ENCODE data around the gene LRP2. TPM values are rescaled to one million over a fixed set of nuclear protein-coding genes. Genes with fewer than 3 reads are reported as not detected.

Gene LRP2
- total RNA-seq, 2 donors from 2014 or later, result 0.05 TPM; not detected in 1

- intact Hi-C loops (cut with DNase I), result no loop called here
- Histone ChIP-seq H3K9me3 (no peaks in the 10 kb centered on the region), H3K4me3 (no peak overlapping the region), H3K9ac (ENCODE audit: low read depth in 2 of 2, low read length in 2 of 2) (no peak overlapping the region), H3K36me3 (no peaks in the 10 kb centered on the region), H3K27ac (no peak overlapping the region), H3K27me3 (no peaks in the 10 kb centered on the region), H3K4me1 (no peaks in the 10 kb centered on the region)
- no peak for TF ChIP-seq CTCF (IDR thresholded peaks at IDR 0.05)
- DNase-seq, result no peak
Measured at GRCh38 chr2:169210917-169211316, 151.4 kb downstream of the LRP2 start.

GRCh38 chr2:169208026-169208425, 154.3 kb downstream of the LRP2 start:
- no peak for TF ChIP-seq CTCF (IDR thresholded peaks at IDR 0.05)
- H3K4me3 ChIP-seq, result no peak overlapping the region
- no peak for DNase-seq
- intact Hi-C loops (cut with DNase I), result no loop called here
- no peaks in the 10 kb centered on the region for H3K4me1 ChIP-seq
- H3K27me3 ChIP-seq, result no peaks in the 10 kb centered on the region
- H3K36me3 ChIP-seq, result no peaks in the 10 kb centered on the region
- no peak overlapping the region for H3K27ac ChIP-seq
- H3K9me3 ChIP-seq, result no peaks in the 10 kb centered on the region
- no peak overlapping the region for H3K9ac ChIP-seq (ENCODE audit: low read depth in 2 of 2, low read length in 2 of 2)

- no peaks in the 10 kb centered on the region for H3K4me1 ChIP-seq
- intact Hi-C loops (cut with DNase I), result no loop called here
- TF ChIP-seq CTCF (IDR thresholded peaks at IDR 0.05), result no peak
- no peak for DNase-seq
- H3K4me3 ChIP-seq, result no peak overlapping the region
- H3K27ac ChIP-seq, result no peak overlapping the region
- no peaks in the 10 kb centered on the region for H3K9me3 ChIP-seq
- H3K36me3 ChIP-seq, result no peaks in the 10 kb centered on the region
- H3K9ac ChIP-seq (ENCODE audit: low read depth in 2 of 2, low read length in 2 of 2), result no peak overlapping the region
- no peaks in the 10 kb centered on the region for H3K27me3 ChIP-seq
Measured at GRCh38 chr2:169205176-169205575, 157.2 kb downstream of the LRP2 start.

- Histone ChIP-seq H3K4me3 (no peak overlapping the region), H3K4me1 (no peaks in the 10 kb centered on the region), H3K36me3 (no peaks in the 10 kb centered on the region), H3K27ac (no peak overlapping the region), H3K9ac (ENCODE audit: low read depth in 2 of 2, low read length in 2 of 2) (no peak overlapping the region), H3K27me3 (no peaks in the 10 kb centered on the region), H3K9me3 (no peaks in the 10 kb centered on the region)
- intact Hi-C loops (cut with DNase I), result no loop called here
- DNase-seq, result no peak
- TF ChIP-seq CTCF (IDR thresholded peaks at IDR 0.05), result no peak
Measured at GRCh38 chr2:169203952-169204351, 158.4 kb downstream of the LRP2 start.

- H3K4me3 ChIP-seq, result no peak overlapping the region
- no peaks in the 10 kb centered on the region for H3K9me3 ChIP-seq
- H3K9ac ChIP-seq (ENCODE audit: low read depth in 2 of 2, low read length in 2 of 2), result no peak overlapping the region
- H3K27ac ChIP-seq, result no peak overlapping the region
- intact Hi-C loops (cut with DNase I), result no loop called here
- H3K4me1 ChIP-seq, result no peaks in the 10 kb centered on the region
- no peak for TF ChIP-seq CTCF (IDR thresholded peaks at IDR 0.05)
- H3K27me3 ChIP-seq, result no peaks in the 10 kb centered on the region
- no peak for DNase-seq
- no peaks in the 10 kb centered on the region for H3K36me3 ChIP-seq
Measured at GRCh38 chr2:169200756-169201155, 161.6 kb downstream of the LRP2 start.

GRCh38 chr2:169193618-169194017, 168.7 kb downstream of the LRP2 start:
- no peaks in the 10 kb centered on the region for H3K4me1 ChIP-seq
- intact Hi-C loops (cut with DNase I), result no loop called here
- H3K4me3 ChIP-seq, result no peak overlapping the region
- no peaks in the 10 kb centered on the region for H3K36me3 ChIP-seq
- H3K27me3 ChIP-seq, result no peaks in the 10 kb centered on the region
- no peak for TF ChIP-seq CTCF (IDR thresholded peaks at IDR 0.05)
- H3K9me3 ChIP-seq, result no peaks in the 10 kb centered on the region
- no peak overlapping the region for H3K27ac ChIP-seq
- DNase-seq, result no peak
- no peak overlapping the region for H3K9ac ChIP-seq (ENCODE audit: low read depth in 2 of 2, low read length in 2 of 2)
